HepG2 (cell line): Measurements from ENCODE around the gene TULP3. TPM values are rescaled to one million over a fixed set of nuclear protein-coding genes. Genes with fewer than 3 reads are reported as not detected.
A peak's percentile ranks its signal among the peaks of the same experiment; 100 is the strongest.

Experiments
- ATF4 ChIP-seq, 2 experiments: fragments of 450-650 bp in 1 of 2; sonication (generic) in 1 of 2; formaldehyde crosslinking; IDR thresholded peaks; 2 replicates each; pipeline versions ENCODE4 v1.5.0 to v1.8.0; 2020 to 2022; ENCODE audit warnings: mild to moderate bottlenecking in 1 of 2, missing genetic modification reagents in 1 of 2
- BRF2 ChIP-seq: sonication (generic); formaldehyde crosslinking; IDR thresholded peaks from 2 replicates; pipeline ENCODE4 v1.8.1; 2022; ENCODE audit warnings: mild to moderate bottlenecking, missing genetic modification reagents
- CENPBD1 ChIP-seq: sonication (generic); formaldehyde crosslinking; IDR thresholded peaks from 2 replicates; pipeline ENCODE4 v1.8.0; 2022; ENCODE audit warnings: missing genetic modification reagents, low read depth, mild to moderate bottlenecking, borderline replicate concordance
- E2F2 ChIP-seq: sonication (generic); formaldehyde crosslinking; IDR thresholded peaks from 2 replicates; pipeline ENCODE4 v1.4.0; 2020; ENCODE audit warnings: missing genetic modification reagents, borderline replicate concordance
- GATA4 ChIP-seq: sonication (generic); IDR thresholded peaks from 2 replicates; pipeline ENCODE4 v1.6.1; 2016; ENCODE audit warnings: antibody characterized with exemption, low read depth, borderline replicate concordance
- MAZ ChIP-seq, 2 experiments: sonication (generic) in 1 of 2; formaldehyde crosslinking in 1 of 2; IDR thresholded peaks; 2 replicates each; pipeline versions ENCODE4 v1.5.0 to v1.6.1; 2012 to 2020; ENCODE audit warnings: low read depth in 2 of 2, mild to moderate bottlenecking in 2 of 2, borderline replicate concordance in 1 of 2, improper control_type of control experiment in 1 of 2, low read length in 1 of 2, missing genetic modification reagents in 1 of 2, moderate library complexity in 1 of 2
- NFAT5 ChIP-seq: sonication (generic); formaldehyde crosslinking; IDR thresholded peaks from 2 replicates; pipeline ENCODE4 v1.4.0; 2020; ENCODE audit warnings: missing genetic modification reagents
- TAF15 ChIP-seq: fragments of 200-400 bp; formaldehyde crosslinking; IDR thresholded peaks from one replicate; pipeline ENCODE4 v1.6.1; 2018; ENCODE audit warnings: mild to moderate bottlenecking, low read depth, low read length; ENCODE audit not compliant: poor library complexity, severe bottlenecking
- ZNF251 ChIP-seq: sonication (generic); formaldehyde crosslinking; IDR thresholded peaks from 2 replicates; pipeline ENCODE4 v1.9.0; 2021; ENCODE audit warnings: mild to moderate bottlenecking, missing genetic modification reagents
- ZNF34 ChIP-seq: sonication (generic); formaldehyde crosslinking; IDR thresholded peaks from 2 replicates; pipeline ENCODE4 v1.4.0; 2020; ENCODE audit warnings: mild to moderate bottlenecking, missing genetic modification reagents, borderline replicate concordance
- ZNF558 ChIP-seq: sonication (generic); formaldehyde crosslinking; IDR thresholded peaks from 2 replicates; pipeline ENCODE4 v1.9.0; 2022; ENCODE audit warnings: mild to moderate bottlenecking, missing genetic modification reagents, borderline replicate concordance
- ZNF580 ChIP-seq: IDR thresholded peaks from 2 replicates; pipeline ENCODE4 v1.6.1; 2016; ENCODE audit warnings: low read depth, borderline replicate concordance
- ZNF841 ChIP-seq: sonication (generic); formaldehyde crosslinking; IDR thresholded peaks from 2 replicates; pipeline ENCODE4 v1.8.1; 2023; ENCODE audit warnings: missing genetic modification reagents, borderline replicate concordance
- polyA plus RNA-seq, 8 experiments: library from polyadenylated mRNA; depleted of rRNA in 3 of 8; stranded (reverse) in 7 of 8; unstranded in 1 of 8; fragments of >200 nt; fragmentation: Illumina TruSeq in 4 of 8; extraction: Trizol in 4 of 8; gene quantifications; 2 replicates each; pipeline versions ENCODE4 v1.2.1 to v1.2.3, GENCODE V29; 2011 to 2016; ENCODE audit warnings: low read depth in 4 of 8, missing spikeins in 1 of 8, mixed read lengths in 1 of 8; ENCODE audit not compliant: insufficient read depth in 1 of 8
- total RNA-seq, 5 experiments: library from RNA; depleted of rRNA; stranded (reverse); fragments of >200 nt; fragmentation: Illumina TruSeq; extraction: Trizol; gene quantifications; 2 replicates each; pipeline ENCODE4 v1.2.3, GENCODE V29; 2016; ENCODE audit warnings: low read depth in 1 of 5

The TULP3 gene
- total and polyA plus RNA-seq, 2 of the 13 experiments (the other 11 are each of a cell fraction or from before 2014, with no cell fraction given), result 11.2 to 13.2 TPM

- no peak; the same call in 1 of the 2 replicates for TF ChIP-seq ZNF841 (CRISPR knock-in tag)
- no peak for TF ChIP-seq CENPBD1
- TF ChIP-seq ZNF558, result no peak
- TF ChIP-seq E2F2, result peak; percentile 75; the same call in 1 of the 2 replicates
- TF ChIP-seq MAZ (IDR thresholded peaks at IDR 0.05; ENCODE audit: borderline replicate concordance, low read depth, low read length), result no peak
- no peak; the same call in 1 of the 2 replicates for TF ChIP-seq MAZ (CRISPR knock-in tag; IDR thresholded peaks at IDR 0.05; ENCODE audit: low read depth)
- TF ChIP-seq GATA4, result no peak
- peak; percentile 37; the same call in 1 of the 2 replicates for TF ChIP-seq ZNF580
- TF ChIP-seq ZNF34 (CRISPR knock-in tag), result no peak
- TF ChIP-seq ATF4 (CRISPR knock-in tag; IDR thresholded peaks at IDR 0.05), result no peak
- TF ChIP-seq TAF15, result no peak
- no peak for TF ChIP-seq BRF2
- 0 out of 2 replicates have a peak, but pooled peaks have one; percentile 51 for TF ChIP-seq NFAT5 (CRISPR knock-in tag)
- TF ChIP-seq ZNF251, result no peak
- TF ChIP-seq, all 625 proteins: peak for 163
Measured at GRCh38 chr12:2877047-2877952, 13.4 kb upstream of the TULP3 start, which contains the start of the genes FOXM1 and RHNO1 (continued).
